Measurements from ENCODE around the gene SAT1. TPM values are rescaled to one million over a fixed set of nuclear protein-coding genes. Genes with fewer than 3 reads are reported as not detected.

The SAT1 gene
- total and polyA plus RNA-seq, 4 donors: 606 to 2,339 (median 1,213) TPM

- Histone ChIP-seq H3K27ac (ENCODE audit: low read depth in 1 of 2, low read length in 1 of 2) (no peak overlapping the region), H3K4me3 (no peak overlapping the region), H3K36me3 (ENCODE audit: control insufficient read depth in 4 of 4, insufficient read depth in 4 of 4, low read length in 4 of 4) (no peaks in the 10 kb centered on the region), H3K4me1 (ENCODE audit: control insufficient read depth in 5 of 5, insufficient read depth in 5 of 5, low read length in 5 of 5) (no peaks in the 10 kb centered on the region), H3K9ac (ENCODE audit: insufficient read depth in 1 of 2, low read length in 2 of 2) (no peak overlapping the region), H3K9me3 (ENCODE audit: control insufficient read depth in 4 of 4, insufficient read depth in 3 of 4, low read length in 3 of 4) (peaks cover 0 to 7% (median 0%) of the 10 kb centered on the region in 4 donors), H3K27me3 (ENCODE audit: control insufficient read depth in 3 of 3, insufficient read depth in 3 of 3, low read length in 2 of 3) (peaks cover 0 to 7% (median 2%) of the 10 kb centered on the region in 3 donors)
- WGBS, 2 donors: 83 to 94% methylated on average over 3 of the region's 3 CpGs
- TF ChIP-seq, protein P1, sequence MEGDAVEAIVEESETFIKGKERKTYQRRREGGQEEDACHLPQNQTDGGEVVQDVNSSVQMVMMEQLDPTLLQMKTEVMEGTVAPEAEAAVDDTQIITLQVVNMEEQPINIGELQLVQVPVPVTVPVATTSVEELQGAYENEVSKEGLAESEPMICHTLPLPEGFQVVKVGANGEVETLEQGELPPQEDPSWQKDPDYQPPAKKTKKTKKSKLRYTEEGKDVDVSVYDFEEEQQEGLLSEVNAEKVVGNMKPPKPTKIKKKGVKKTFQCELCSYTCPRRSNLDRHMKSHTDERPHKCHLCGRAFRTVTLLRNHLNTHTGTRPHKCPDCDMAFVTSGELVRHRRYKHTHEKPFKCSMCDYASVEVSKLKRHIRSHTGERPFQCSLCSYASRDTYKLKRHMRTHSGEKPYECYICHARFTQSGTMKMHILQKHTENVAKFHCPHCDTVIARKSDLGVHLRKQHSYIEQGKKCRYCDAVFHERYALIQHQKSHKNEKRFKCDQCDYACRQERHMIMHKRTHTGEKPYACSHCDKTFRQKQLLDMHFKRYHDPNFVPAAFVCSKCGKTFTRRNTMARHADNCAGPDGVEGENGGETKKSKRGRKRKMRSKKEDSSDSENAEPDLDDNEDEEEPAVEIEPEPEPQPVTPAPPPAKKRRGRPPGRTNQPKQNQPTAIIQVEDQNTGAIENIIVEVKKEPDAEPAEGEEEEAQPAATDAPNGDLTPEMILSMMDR (IDR thresholded peaks at IDR 0.05; ENCODE audit: control extremely low read depth, extremely low read depth): no peak
- ATAC-seq (ENCODE audit: insufficient read depth, low FRiP score) (no peak), DNase-seq (no peak)
Observed at GRCh38 chrX:23817979-23818336, 35.0 kb downstream of the SAT1 start.

GRCh38 chrX:23819385-23820234 is 36.6 kb downstream of the SAT1 start:
- Histone ChIP-seq H3K9me3 (ENCODE audit: control insufficient read depth in 4 of 4, insufficient read depth in 3 of 4, low read length in 3 of 4) (peaks cover 0 to 3% (median 0%) of the 10 kb centered on the region in 4 donors), H3K9ac (ENCODE audit: insufficient read depth in 1 of 2, low read length in 2 of 2) (no peak overlapping the region), H3K27me3 (ENCODE audit: control insufficient read depth in 3 of 3, insufficient read depth in 3 of 3, low read length in 2 of 3) (peaks cover 0 to 7% (median 5%) of the 10 kb centered on the region in 3 donors), H3K4me3 (no peak overlapping the region), H3K27ac (ENCODE audit: low read depth in 1 of 2, low read length in 1 of 2) (no peak overlapping the region), H3K36me3 (ENCODE audit: control insufficient read depth in 4 of 4, insufficient read depth in 4 of 4, low read length in 4 of 4) (no peaks in the 10 kb centered on the region), H3K4me1 (ENCODE audit: control insufficient read depth in 5 of 5, insufficient read depth in 5 of 5, low read length in 5 of 5) (no peaks in the 10 kb centered on the region)
- DNase-seq (no peak), ATAC-seq (ENCODE audit: insufficient read depth, low FRiP score) (peak; percentile 44)
- TF ChIP-seq, protein P1 (IDR thresholded peaks at IDR 0.05; ENCODE audit: control extremely low read depth, extremely low read depth): no peak
- 84 to 89% methylated on average over 10 of the region's 10 CpGs for WGBS, 2 donors

DNA sequence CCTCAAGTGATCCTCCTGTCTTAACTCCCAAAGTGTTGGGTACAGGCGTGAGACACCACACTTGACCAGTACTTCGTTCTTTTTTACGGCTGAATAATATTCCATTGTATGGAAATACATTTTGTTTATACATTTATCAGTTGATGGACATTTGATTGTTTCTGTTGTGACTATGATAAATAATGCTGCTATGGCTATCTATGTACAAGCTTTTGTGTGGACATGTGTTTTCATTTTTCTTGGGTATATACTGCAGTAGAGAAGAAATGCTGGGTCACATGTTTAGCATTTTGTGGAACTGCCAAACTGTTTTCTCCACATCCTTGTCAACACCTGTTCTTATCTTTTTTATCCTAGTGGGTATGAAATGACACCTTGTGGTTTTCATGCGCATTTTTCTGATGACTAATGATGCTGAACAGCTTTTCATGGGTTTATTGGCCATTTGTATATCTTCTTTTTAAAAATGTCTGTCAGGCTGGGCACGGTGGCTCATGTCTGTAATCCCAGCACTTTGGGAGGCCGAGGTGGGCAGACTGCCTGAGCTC is 37.3 kb downstream of the SAT1 start:
- WGBS, 2 donors: 86 to 87% methylated on average over 6 of the region's 6 CpGs
- ATAC-seq (ENCODE audit: insufficient read depth, low FRiP score): no peak
- Histone ChIP-seq H3K9ac (ENCODE audit: insufficient read depth in 1 of 2, low read length in 2 of 2) (no peak overlapping the region), H3K9me3 (ENCODE audit: control insufficient read depth in 4 of 4, insufficient read depth in 3 of 4, low read length in 3 of 4) (peaks cover 0 to 3% (median 0%) of the 10 kb centered on the region in 4 donors), H3K4me3 (no peak overlapping the region), H3K36me3 (ENCODE audit: control insufficient read depth in 4 of 4, insufficient read depth in 4 of 4, low read length in 4 of 4) (no peaks in the 10 kb centered on the region), H3K4me1 (ENCODE audit: control insufficient read depth in 5 of 5, insufficient read depth in 5 of 5, low read length in 5 of 5) (no peaks in the 10 kb centered on the region), H3K27ac (ENCODE audit: low read depth in 1 of 2, low read length in 1 of 2) (no peak overlapping the region), H3K27me3 (ENCODE audit: control insufficient read depth in 3 of 3, insufficient read depth in 3 of 3, low read length in 2 of 3) (peaks cover 0 to 7% (median 5%) of the 10 kb centered on the region in 3 donors)
- TF ChIP-seq, protein P1 (IDR thresholded peaks at IDR 0.05; ENCODE audit: control extremely low read depth, extremely low read depth): no peak
- DNase-seq: no peak
